ENCODE results near the gene AOC1.

AOC1 gene

DNA sequence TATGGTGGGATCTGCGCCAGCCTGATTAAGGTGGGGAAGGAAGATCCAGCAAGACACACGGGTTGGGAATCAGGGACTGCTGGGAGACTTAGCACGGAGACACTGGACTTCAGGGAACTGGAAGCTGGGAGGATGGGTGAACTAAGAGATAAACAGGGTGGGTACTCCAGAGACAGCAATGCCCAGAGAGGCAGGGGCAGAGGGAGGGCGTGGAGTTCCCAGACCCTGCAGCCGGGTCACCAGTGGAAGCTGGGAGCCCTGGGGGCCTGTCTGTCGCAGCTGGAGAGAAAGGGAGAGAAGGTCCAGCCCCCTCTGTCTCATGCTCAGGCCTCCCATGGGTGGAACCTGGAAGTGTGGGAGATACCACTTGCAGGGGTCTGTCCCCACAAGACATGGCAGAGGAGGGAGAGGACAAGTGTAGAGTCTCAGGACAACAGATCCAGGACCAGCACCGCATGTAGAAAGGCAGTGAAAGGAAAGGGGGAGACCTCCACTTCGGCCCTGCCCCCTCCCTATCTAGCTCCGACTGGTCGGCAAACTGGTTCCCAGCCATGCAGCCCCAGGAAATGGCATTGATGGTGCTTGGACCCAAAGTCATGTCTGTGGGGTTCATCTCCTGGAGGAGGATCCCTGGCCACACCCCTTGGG, 44.4 kb downstream of the AOC1 start:
- Histone ChIP-seq H3K4me3 (ENCODE audit: low read depth, low read length) (no peak overlapping the region), H3K4me1 (ENCODE audit: control insufficient read depth, insufficient read depth, low read length) (no peaks in the 10 kb centered on the region), H3K36me3 (ENCODE audit: control insufficient read depth in 2 of 2, insufficient read depth in 1 of 2, low read length in 2 of 2) (no peaks in the 10 kb centered on the region), H3K27ac (ENCODE audit: extremely low read depth, low read depth, low read length) (no peak overlapping the region), H3K9me3 (ENCODE audit: control insufficient read depth, insufficient read depth, low read depth, low read length) (no peaks in the 10 kb centered on the region)
- ChIA-PET POLR2A (no interaction called here), CTCF (interaction anchor here (0.9 to 2.9 kb wide), 3 partner anchors 21 to 88 kb away, joined by 3 to 22 read pairs (median 3); no protein-coding TSS in a partner anchor)
- TF ChIP-seq ZNF404 (tag by site-specific recombination; IDR thresholded peaks at IDR 0.05): no peak
- TF ChIP-seq, protein P1, sequence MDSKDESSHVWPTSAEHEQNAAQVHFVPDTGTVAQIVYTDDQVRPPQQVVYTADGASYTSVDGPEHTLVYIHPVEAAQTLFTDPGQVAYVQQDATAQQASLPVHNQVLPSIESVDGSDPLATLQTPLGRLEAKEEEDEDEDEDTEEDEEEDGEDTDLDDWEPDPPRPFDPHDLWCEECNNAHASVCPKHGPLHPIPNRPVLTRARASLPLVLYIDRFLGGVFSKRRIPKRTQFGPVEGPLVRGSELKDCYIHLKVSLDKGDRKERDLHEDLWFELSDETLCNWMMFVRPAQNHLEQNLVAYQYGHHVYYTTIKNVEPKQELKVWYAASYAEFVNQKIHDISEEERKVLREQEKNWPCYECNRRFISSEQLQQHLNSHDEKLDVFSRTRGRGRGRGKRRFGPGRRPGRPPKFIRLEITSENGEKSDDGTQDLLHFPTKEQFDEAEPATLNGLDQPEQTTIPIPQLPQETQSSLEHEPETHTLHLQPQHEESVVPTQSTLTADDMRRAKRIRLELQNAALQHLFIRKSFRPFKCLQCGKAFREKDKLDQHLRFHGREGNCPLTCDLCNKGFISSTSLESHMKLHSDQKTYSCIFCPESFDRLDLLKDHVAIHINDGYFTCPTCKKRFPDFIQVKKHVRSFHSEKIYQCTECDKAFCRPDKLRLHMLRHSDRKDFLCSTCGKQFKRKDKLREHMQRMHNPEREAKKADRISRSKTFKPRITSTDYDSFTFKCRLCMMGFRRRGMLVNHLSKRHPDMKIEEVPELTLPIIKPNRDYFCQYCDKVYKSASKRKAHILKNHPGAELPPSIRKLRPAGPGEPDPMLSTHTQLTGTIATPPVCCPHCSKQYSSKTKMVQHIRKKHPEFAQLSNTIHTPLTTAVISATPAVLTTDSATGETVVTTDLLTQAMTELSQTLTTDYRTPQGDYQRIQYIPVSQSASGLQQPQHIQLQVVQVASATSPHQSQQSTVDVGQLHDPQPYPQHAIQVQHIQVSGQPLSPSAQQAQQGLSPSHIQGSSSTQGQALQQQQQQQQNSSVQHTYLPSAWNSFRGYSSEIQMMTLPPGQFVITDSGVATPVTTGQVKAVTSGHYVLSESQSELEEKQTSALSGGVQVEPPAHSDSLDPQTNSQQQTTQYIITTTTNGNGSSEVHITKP (tag by site-specific recombination; IDR thresholded peaks at IDR 0.05): peak; percentile 66

DNA sequence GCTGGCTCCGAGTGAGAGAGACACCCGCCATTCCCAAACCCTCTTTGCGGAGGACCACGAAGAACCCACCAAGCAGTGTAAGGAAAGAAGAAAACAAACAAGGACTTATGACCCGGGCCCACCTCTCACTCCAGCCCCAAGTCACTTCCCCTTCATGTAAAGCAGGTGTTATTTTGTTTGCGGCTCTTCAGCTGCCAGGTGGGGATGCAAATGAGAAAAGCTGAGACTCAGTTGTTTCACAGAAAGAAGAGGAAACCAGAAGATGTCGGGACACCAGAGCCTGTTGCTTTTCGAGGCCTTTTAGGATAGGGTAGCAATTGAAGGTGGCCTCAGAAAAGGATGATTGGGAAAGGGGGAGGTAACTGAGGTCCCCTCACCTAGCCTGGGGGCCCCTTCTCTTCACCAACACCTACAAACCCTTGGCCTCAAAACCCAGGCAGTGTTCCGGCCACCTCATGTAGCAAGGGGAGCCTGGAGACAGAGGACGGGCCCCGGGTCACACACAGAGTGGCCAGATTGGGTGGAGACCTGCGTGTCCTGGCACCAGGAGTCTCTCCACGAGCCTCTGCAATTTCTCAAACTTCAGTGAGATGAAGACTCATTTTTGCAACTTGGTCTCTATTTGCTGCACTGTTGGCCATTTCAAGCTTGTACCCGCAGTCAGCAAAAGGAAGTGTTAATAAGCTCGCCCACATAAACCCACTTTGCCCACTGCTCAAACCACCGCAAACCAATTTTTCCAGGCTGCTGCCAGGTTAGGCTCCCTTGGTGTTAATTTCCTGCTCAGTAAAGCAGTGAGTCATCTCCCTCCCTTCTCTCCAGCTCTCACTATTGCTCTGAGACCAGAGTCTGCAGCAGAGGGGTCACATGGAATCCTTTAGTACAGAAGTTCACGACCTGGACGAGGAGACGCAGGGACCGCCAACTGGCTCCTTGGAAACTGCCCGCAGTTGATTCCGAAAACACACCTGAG, 45.5 kb downstream of the AOC1 start:
- POLR2A ChIA-PET: interaction anchor here (0.8 kb wide), 1 partner anchor 83 kb away, joined by 3 read pairs; no protein-coding TSS in a partner anchor
- Histone ChIP-seq H3K4me3 (ENCODE audit: low read depth, low read length) (no peak overlapping the region), H3K27ac (ENCODE audit: extremely low read depth, low read depth, low read length) (no peak overlapping the region)

More for the DNA sequence above, 45.5 kb downstream of the AOC1 start:
- H3K36me3 ChIP-seq (ENCODE audit: control insufficient read depth in 2 of 2, insufficient read depth in 1 of 2, low read length in 2 of 2): no peaks in the 10 kb centered on the region
- H3K4me1 ChIP-seq (ENCODE audit: control insufficient read depth, insufficient read depth, low read length): no peaks in the 10 kb centered on the region
- CTCF ChIA-PET: interaction anchor here (0.6 to 3.0 kb wide), 40 partner anchors 9 to 574 kb away, joined by 3 to 41 read pairs (median 4); partner anchors contain the start of genes ACTR3C and NOS3
- TF ChIP-seq ZNF398 (tag by site-specific recombination; IDR thresholded peaks at IDR 0.05): no peak
- no peak for TF ChIP-seq REST (tag by site-specific recombination; IDR thresholded peaks at IDR 0.05)
- TF ChIP-seq ZNF2 (tag by site-specific recombination; IDR thresholded peaks at IDR 0.05): no peak
- no peak for TF ChIP-seq ZNF777 (tag by site-specific recombination; IDR thresholded peaks at IDR 0.05; ENCODE audit: borderline replicate concordance)
- no peak for TF ChIP-seq ZNF221 (tag by site-specific recombination; IDR thresholded peaks at IDR 0.05; ENCODE audit: borderline replicate concordance)
- no peak for TF ChIP-seq ZNF121 (tag by site-specific recombination; IDR thresholded peaks at IDR 0.05)
- TF ChIP-seq ZNF350 (tag by site-specific recombination; IDR thresholded peaks at IDR 0.05): no peak
- TF ChIP-seq, protein P2, sequence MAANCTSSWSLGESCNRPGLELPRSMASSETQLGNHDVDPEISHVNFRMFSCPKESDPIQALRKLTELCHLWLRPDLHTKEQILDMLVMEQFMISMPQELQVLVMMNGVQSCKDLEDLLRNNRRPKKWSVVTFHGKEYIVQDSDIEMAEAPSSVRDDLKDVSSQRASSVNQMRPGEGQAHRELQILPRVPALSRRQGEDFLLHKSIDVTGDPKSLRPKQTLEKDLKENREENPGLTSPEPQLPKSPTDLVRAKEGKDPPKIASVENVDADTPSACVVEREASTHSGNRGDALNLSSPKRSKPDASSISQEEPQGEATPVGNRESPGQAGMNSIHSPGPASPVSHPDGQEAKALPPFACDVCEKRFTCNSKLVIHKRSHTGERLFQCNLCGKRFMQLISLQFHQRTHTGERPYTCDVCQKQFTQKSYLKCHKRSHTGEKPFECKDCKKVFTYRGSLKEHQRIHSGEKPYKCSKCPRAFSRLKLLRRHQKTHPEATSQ (tag by site-specific recombination; IDR thresholded peaks at IDR 0.05): no peak
- no peak for TF ChIP-seq GFI1B (tag by site-specific recombination; IDR thresholded peaks at IDR 0.05)
- no peak for TF ChIP-seq ZBTB6 (tag by site-specific recombination; IDR thresholded peaks at IDR 0.05)
- no peaks in the 10 kb centered on the region for H3K9me3 ChIP-seq (ENCODE audit: control insufficient read depth, insufficient read depth, low read depth, low read length)
